WTC11 (cell line): Measurements from ENCODE around the gene MRTFB. TPM values are rescaled to one million over a fixed set of nuclear protein-coding genes. Genes with fewer than 3 reads are reported as not detected.

ENCODE experiments used
- ATAC-seq: fragments of 200-7000 bp; cut with Tn5 transposase; 2 replicates; pipeline ENCODE4 v1.10.0; 2021; ENCODE audit warnings: mild to moderate bottlenecking, moderate library complexity
- CTCF ChIA-PET: fragments of 300-600 bp; sonication (Branson Sonifier 250); formaldehyde crosslinking; loops from one replicate; lab custom pipeline; 2021; ENCODE audit warnings: antibody characterized with exemption; lab: Charles Lee
- POLR2A ChIA-PET: fragments of 350-600 bp; sonication (Branson Sonifier 250); formaldehyde crosslinking; loops from one replicate; lab custom pipeline; 2021; ENCODE audit warnings: antibody characterized with exemption; lab: Charles Lee
- DNase-seq: peaks from one replicate; pipeline ENCODE4 v3.0.0; 2021; ENCODE audit warnings: low spot score
- H3K27ac Mint-ChIP-seq: 2 replicates; pipeline ENCODE4 v1.8.0; 2021; ENCODE audit warnings: mixed read lengths
- H3K27me3 Mint-ChIP-seq: 2 replicates; pipeline ENCODE4 v1.8.0; 2021; ENCODE audit warnings: low read depth, mild to moderate bottlenecking, moderate library complexity, mixed read lengths
- H3K36me3 Mint-ChIP-seq: 2 replicates; pipeline ENCODE4 v1.8.0; 2021; ENCODE audit warnings: mixed read lengths
- H3K4me1 Mint-ChIP-seq: 2 replicates; pipeline ENCODE4 v1.8.0; 2022; ENCODE audit warnings: mixed read lengths
- H3K4me3 Mint-ChIP-seq: 2 replicates; pipeline ENCODE4 v1.8.0; 2021; ENCODE audit warnings: mild to moderate bottlenecking, moderate library complexity, mixed read lengths
- H3K9me3 Mint-ChIP-seq: 2 replicates; pipeline ENCODE4 v1.8.0; 2021; ENCODE audit warnings: mixed read lengths
- ATF2 ChIP-seq: sonication (generic); formaldehyde crosslinking; IDR thresholded peaks from 2 replicates; pipeline ENCODE4 v1.8.1; 2022; ENCODE audit warnings: low read depth, missing genetic modification reagents, borderline replicate concordance
- ATF3 ChIP-seq: sonication (generic); formaldehyde crosslinking; conservative IDR thresholded peaks from 2 replicates; pipeline ENCODE4 v1.8.1; 2022; ENCODE audit warnings: mild to moderate bottlenecking, missing genetic modification reagents
- CREM ChIP-seq: sonication (generic); formaldehyde crosslinking; IDR thresholded peaks from 2 replicates; pipeline ENCODE4 v1.8.1; 2022; ENCODE audit warnings: mild to moderate bottlenecking, missing genetic modification reagents, moderate library complexity
- CTCF ChIP-seq: fragments of 200-600 bp; IDR thresholded peaks from 2 replicates; pipeline ENCODE4 v1.8.0; 2022; ENCODE audit warnings: antibody characterized with exemption
- EMX1 ChIP-seq: fragments of 250-450 bp; sonication (Bioruptor Pico); IDR thresholded peaks from 2 replicates; pipeline ENCODE4 v1.8.0; 2021; ENCODE audit warnings: mild to moderate bottlenecking
- ETV6 ChIP-seq: sonication (generic); formaldehyde crosslinking; IDR thresholded peaks from 2 replicates; pipeline ENCODE4 v1.8.1; 2022; ENCODE audit warnings: mild to moderate bottlenecking, missing genetic modification reagents
- GTF2I ChIP-seq: fragments of 250-450 bp; sonication (Bioruptor Pico); conservative IDR thresholded peaks from 2 replicates; pipeline ENCODE4 v1.4.0; 2021; ENCODE audit warnings: mild to moderate bottlenecking
- IRF2 ChIP-seq: sonication (generic); formaldehyde crosslinking; IDR thresholded peaks from 2 replicates; pipeline ENCODE4 v1.8.0; 2022; ENCODE audit warnings: low read depth, missing genetic modification reagents, borderline replicate concordance
- MLX ChIP-seq: sonication (generic); formaldehyde crosslinking; IDR thresholded peaks from 2 replicates; pipeline ENCODE4 v1.8.1; 2023; ENCODE audit warnings: mild to moderate bottlenecking, missing genetic modification reagents, moderate library complexity
- NFE2L1 ChIP-seq: sonication (generic); formaldehyde crosslinking; IDR thresholded peaks from 2 replicates; pipeline ENCODE4 v1.8.1; 2023; ENCODE audit warnings: missing genetic modification reagents
- RELA ChIP-seq: sonication (generic); formaldehyde crosslinking; IDR thresholded peaks from 2 replicates; pipeline ENCODE4 v1.8.1; 2022; ENCODE audit warnings: missing genetic modification reagents, mild to moderate bottlenecking, borderline replicate concordance
- SMAD4 ChIP-seq: sonication (generic); formaldehyde crosslinking; IDR thresholded peaks from 2 replicates; pipeline ENCODE4 v1.8.0; 2022; ENCODE audit warnings: mild to moderate bottlenecking, missing genetic modification reagents
- ZNF138 ChIP-seq: sonication (generic); formaldehyde crosslinking; conservative IDR thresholded peaks from 2 replicates; pipeline ENCODE4 v1.8.1; 2022; ENCODE audit warnings: mild to moderate bottlenecking, moderate library complexity, missing genetic modification reagents
- total RNA-seq: library from RNA; stranded (reverse); gene quantifications from 3 replicates; pipeline ENCODE4 v1.2.3, GENCODE V29; 2021
- TF ChIP-seq, protein P1 (sequence below): sonication (generic); formaldehyde crosslinking; IDR thresholded peaks from 2 replicates; pipeline ENCODE4 v1.8.1; 2022; ENCODE audit warnings: mild to moderate bottlenecking, missing genetic modification reagents, moderate library complexity, borderline replicate concordance
- TF ChIP-seq, protein P2 (sequence below): sonication (generic); formaldehyde crosslinking; IDR thresholded peaks from 2 replicates; pipeline ENCODE4 v1.8.1; 2023; ENCODE audit warnings: mild to moderate bottlenecking, missing genetic modification reagents
- TF ChIP-seq, protein P3 (sequence below): sonication (generic); formaldehyde crosslinking; IDR thresholded peaks from 2 replicates; pipeline ENCODE4 v1.8.0; 2023; ENCODE audit warnings: missing genetic modification reagents, mild to moderate bottlenecking, borderline replicate concordance
- TF ChIP-seq, protein P4 (sequence below): sonication (generic); formaldehyde crosslinking; IDR thresholded peaks from 2 replicates; pipeline ENCODE4 v1.8.1; 2023; ENCODE audit warnings: mild to moderate bottlenecking, missing genetic modification reagents

The MRTFB gene
- total RNA-seq, 1 experiment from 2014 or later: 30.8 TPM

DNA sequence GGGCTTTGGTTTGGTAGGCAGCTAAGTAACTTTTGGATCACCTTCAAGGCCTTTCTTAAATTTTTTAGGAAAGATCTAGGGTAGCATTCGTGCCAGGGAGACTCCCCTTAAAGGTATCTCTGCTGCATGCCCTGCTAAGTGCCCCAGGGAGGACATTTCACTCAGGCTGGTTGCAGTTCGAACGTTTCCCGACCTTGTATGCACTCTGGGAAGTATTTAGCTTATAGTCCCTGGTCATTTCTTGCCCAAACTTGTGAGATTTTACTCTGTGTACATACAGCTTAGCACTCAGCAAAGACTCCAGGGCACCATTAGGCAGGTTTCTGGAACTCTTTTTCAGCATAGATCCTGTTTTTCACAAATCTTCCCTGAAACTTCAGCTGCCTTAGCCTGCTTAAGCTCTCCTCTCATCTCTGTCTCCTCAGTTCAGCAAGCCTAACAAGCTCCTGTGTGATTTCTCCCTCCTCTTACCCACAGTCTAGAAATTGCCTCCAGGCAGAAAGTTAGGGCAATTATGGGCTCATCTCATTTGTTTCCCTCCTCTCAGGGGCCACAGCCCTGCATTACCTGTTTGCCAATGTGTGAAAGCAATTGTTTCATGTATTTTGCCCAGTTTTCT lies 84.6 kb downstream of the MRTFB start (continued):
- no peak for TF ChIP-seq IRF2 (CRISPR knock-in tag)
- TF ChIP-seq ATF2 (CRISPR knock-in tag): no peak
- no peak for TF ChIP-seq GTF2I

DNA sequence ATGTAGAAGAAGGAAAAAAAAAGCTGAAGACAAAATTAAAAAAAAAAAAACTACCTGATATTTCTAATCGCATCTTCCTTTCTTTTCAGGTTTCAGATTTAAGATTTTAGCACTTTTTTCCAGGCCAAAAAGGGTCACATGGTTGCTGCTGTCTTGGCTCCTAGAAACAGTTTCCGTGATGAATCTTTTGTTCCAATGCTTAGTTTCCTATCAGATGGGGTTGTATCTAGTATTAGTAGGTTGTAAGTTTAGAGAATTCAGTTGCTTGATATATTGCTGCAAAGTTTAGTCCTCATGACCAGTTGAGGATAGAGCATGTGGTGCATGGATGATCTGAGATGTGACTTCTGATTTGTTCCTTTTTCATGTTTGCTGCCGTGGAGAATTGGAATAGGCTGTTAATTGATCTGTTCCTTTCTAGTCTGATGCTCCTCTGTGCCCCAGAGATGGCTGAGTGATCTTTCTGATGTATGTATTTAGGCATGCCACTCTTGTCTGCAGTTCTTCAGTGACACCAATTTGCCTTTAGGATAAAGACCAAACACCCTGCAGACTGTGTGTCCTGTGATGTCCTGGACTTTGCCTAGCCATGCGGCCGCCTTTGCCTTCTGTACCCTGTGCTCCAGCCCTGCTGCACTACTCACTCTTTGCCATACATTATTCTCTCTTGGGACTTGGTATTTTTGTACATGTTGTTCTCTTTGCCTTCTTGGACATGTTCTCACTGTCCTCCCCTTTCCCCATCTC lies 94.0 kb downstream of the MRTFB start:
- TF ChIP-seq ETV6 (CRISPR knock-in tag) (no peak), MLX (CRISPR knock-in tag) (no peak), EMX1 (no peak)
- Mint-ChIP-seq H3K27me3 (no peaks in the 10 kb centered on the region), H3K27ac (no peak overlapping the region), H3K4me1 (no peaks in the 10 kb centered on the region), H3K4me3 (no peak overlapping the region), H3K36me3 (no peaks in the 10 kb centered on the region), H3K9me3 (no peaks in the 10 kb centered on the region)
- ChIA-PET CTCF (no interaction called here), POLR2A (no interaction called here)
- DNase-seq (no peak), ATAC-seq (no peak)

DNA sequence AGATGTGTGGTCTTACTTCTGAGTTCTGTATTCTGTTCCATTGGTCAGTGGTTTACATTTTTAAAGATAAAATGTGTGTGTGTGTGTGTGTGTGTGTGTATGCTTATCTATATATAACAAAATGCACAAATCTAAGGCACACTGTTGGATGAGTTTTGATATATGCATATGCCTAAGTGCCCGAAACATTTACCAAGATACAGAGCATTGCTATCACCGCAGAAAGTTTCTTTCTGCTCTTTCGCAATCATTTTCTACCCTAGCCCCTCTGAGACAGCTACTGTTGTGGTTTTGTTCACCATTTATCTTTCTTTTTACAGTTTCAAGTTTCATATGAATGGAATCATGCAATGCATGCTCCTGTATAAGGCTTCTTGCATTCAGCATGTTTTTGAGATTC lies 97.0 kb downstream of the MRTFB start:
- Mint-ChIP-seq H3K27me3 (no peaks in the 10 kb centered on the region), H3K4me1 (no peaks in the 10 kb centered on the region), H3K36me3 (peaks cover 10% of the 10 kb centered on the region), H3K4me3 (no peak overlapping the region), H3K27ac (no peak overlapping the region), H3K9me3 (peaks cover 11% of the 10 kb centered on the region)
- CTCF ChIA-PET: interaction anchor here (1.8 kb wide), 1 partner anchor 18 kb away, joined by 6 read pairs; no protein-coding TSS in a partner anchor
- POLR2A ChIA-PET: no interaction called here
- DNase-seq: no peak
- ATAC-seq: no peak
- TF ChIP-seq ZNF138 (no peak), RELA (no peak), ETV6 (CRISPR knock-in tag) (no peak), EMX1 (no peak), SMAD4 (CRISPR knock-in tag) (no peak), NFE2L1 (no peak), CREM (CRISPR knock-in tag) (no peak), ATF3 (no peak), CTCF (no peak)
- TF ChIP-seq, protein P1, sequence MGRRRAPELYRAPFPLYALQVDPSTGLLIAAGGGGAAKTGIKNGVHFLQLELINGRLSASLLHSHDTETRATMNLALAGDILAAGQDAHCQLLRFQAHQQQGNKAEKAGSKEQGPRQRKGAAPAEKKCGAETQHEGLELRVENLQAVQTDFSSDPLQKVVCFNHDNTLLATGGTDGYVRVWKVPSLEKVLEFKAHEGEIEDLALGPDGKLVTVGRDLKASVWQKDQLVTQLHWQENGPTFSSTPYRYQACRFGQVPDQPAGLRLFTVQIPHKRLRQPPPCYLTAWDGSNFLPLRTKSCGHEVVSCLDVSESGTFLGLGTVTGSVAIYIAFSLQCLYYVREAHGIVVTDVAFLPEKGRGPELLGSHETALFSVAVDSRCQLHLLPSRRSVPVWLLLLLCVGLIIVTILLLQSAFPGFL: no peak
- TF ChIP-seq, protein P2, sequence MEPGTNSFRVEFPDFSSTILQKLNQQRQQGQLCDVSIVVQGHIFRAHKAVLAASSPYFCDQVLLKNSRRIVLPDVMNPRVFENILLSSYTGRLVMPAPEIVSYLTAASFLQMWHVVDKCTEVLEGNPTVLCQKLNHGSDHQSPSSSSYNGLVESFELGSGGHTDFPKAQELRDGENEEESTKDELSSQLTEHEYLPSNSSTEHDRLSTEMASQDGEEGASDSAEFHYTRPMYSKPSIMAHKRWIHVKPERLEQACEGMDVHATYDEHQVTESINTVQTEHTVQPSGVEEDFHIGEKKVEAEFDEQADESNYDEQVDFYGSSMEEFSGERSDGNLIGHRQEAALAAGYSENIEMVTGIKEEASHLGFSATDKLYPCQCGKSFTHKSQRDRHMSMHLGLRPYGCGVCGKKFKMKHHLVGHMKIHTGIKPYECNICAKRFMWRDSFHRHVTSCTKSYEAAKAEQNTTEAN (CRISPR knock-in tag): no peak
- TF ChIP-seq, protein P3, sequence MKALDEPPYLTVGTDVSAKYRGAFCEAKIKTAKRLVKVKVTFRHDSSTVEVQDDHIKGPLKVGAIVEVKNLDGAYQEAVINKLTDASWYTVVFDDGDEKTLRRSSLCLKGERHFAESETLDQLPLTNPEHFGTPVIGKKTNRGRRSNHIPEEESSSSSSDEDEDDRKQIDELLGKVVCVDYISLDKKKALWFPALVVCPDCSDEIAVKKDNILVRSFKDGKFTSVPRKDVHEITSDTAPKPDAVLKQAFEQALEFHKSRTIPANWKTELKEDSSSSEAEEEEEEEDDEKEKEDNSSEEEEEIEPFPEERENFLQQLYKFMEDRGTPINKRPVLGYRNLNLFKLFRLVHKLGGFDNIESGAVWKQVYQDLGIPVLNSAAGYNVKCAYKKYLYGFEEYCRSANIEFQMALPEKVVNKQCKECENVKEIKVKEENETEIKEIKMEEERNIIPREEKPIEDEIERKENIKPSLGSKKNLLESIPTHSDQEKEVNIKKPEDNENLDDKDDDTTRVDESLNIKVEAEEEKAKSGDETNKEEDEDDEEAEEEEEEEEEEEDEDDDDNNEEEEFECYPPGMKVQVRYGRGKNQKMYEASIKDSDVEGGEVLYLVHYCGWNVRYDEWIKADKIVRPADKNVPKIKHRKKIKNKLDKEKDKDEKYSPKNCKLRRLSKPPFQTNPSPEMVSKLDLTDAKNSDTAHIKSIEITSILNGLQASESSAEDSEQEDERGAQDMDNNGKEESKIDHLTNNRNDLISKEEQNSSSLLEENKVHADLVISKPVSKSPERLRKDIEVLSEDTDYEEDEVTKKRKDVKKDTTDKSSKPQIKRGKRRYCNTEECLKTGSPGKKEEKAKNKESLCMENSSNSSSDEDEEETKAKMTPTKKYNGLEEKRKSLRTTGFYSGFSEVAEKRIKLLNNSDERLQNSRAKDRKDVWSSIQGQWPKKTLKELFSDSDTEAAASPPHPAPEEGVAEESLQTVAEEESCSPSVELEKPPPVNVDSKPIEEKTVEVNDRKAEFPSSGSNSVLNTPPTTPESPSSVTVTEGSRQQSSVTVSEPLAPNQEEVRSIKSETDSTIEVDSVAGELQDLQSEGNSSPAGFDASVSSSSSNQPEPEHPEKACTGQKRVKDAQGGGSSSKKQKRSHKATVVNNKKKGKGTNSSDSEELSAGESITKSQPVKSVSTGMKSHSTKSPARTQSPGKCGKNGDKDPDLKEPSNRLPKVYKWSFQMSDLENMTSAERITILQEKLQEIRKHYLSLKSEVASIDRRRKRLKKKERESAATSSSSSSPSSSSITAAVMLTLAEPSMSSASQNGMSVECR (CRISPR knock-in tag): no peak
- TF ChIP-seq, protein P4, sequence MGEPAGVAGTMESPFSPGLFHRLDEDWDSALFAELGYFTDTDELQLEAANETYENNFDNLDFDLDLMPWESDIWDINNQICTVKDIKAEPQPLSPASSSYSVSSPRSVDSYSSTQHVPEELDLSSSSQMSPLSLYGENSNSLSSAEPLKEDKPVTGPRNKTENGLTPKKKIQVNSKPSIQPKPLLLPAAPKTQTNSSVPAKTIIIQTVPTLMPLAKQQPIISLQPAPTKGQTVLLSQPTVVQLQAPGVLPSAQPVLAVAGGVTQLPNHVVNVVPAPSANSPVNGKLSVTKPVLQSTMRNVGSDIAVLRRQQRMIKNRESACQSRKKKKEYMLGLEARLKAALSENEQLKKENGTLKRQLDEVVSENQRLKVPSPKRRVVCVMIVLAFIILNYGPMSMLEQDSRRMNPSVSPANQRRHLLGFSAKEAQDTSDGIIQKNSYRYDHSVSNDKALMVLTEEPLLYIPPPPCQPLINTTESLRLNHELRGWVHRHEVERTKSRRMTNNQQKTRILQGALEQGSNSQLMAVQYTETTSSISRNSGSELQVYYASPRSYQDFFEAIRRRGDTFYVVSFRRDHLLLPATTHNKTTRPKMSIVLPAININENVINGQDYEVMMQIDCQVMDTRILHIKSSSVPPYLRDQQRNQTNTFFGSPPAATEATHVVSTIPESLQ (CRISPR knock-in tag): no peak
